Measurements from ENCODE around the gene IGFL3.

DNA sequence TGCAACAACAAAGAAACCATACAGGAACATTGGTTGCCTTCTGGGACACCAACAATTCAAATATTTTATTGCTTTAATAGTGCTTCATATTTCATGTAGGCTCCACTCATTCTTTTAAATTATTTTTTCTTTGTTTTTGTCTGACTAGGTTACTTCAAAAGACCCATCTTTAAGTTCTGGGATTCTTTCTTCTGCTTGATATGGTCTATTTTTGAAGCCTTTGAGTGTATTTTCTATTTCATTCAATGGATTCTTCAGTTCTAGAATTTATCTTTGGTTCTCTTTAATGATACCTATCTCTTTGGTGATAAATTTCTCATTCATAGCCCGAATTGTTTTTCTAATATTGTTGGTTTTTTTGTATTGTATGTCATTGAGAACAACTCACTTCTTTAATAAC, 38.6 kb downstream of the IGFL3 start:
- TF ChIP-seq POLR2A (IDR thresholded peaks at IDR 0.05) (no peak), POLR2AphosphoS5 (IDR thresholded peaks at IDR 0.05) (no peak)
- TF ChIP-seq, protein P1, sequence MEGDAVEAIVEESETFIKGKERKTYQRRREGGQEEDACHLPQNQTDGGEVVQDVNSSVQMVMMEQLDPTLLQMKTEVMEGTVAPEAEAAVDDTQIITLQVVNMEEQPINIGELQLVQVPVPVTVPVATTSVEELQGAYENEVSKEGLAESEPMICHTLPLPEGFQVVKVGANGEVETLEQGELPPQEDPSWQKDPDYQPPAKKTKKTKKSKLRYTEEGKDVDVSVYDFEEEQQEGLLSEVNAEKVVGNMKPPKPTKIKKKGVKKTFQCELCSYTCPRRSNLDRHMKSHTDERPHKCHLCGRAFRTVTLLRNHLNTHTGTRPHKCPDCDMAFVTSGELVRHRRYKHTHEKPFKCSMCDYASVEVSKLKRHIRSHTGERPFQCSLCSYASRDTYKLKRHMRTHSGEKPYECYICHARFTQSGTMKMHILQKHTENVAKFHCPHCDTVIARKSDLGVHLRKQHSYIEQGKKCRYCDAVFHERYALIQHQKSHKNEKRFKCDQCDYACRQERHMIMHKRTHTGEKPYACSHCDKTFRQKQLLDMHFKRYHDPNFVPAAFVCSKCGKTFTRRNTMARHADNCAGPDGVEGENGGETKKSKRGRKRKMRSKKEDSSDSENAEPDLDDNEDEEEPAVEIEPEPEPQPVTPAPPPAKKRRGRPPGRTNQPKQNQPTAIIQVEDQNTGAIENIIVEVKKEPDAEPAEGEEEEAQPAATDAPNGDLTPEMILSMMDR (IDR thresholded peaks at IDR 0.05) = no peak

All from breast epithelium (tissue), 3 donors.